ENCODE results near the gene MYO7B. TPM values are rescaled to one million over a fixed set of nuclear protein-coding genes. Genes with fewer than 3 reads are reported as not detected.

MYO7B gene
- total RNA-seq, 6 experiments from 2014 or later, result 0.74 to 1.3 (median 0.98) TPM

DNA sequence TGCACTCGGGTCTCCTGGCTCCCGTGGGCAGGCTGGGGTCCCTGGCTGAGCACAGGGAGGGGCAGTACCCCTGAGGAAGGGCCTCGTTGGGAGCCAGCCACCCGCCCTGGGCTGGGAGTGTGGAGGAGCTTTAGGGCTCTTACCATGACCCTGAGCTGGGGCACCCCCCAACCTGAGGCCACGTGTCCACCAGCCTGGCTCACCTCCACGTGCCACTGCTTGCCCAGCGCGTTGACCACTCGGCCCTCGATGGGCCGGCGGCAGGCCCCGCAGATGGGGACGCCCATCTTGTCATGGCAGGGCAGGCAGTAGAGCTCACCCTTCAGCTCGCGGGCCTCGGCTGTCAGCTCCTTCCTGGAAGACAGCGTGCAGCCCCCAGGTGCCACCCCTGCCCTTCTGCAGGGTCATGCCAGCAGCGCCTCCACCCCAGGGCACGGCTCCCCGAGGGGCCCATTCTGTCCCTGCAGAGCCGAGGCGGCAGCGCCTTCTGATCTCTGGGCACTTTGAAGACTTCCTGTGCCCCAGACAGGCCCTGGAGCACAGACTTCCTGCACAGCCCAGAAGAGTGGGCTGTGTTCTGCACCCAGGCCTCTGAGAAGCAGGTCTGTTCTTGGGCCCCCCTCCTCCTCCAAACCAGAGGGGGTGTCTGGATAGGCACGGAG is 106.5 kb downstream of the MYO7B start:
- Mint-ChIP-seq H3K4me3 (no peak overlapping the region), H3K27ac (no peak overlapping the region), H3K4me1 (ENCODE audit: low read depth) (peaks cover 16% of the 10 kb centered on the region), H3K9me3 (no peaks in the 10 kb centered on the region), H3K27me3 (ENCODE audit: insufficient read depth) (peaks cover 2% of the 10 kb centered on the region), H3K36me3 (ENCODE audit: low read depth) (no peaks in the 10 kb centered on the region)
- TF ChIP-seq, protein P1, sequence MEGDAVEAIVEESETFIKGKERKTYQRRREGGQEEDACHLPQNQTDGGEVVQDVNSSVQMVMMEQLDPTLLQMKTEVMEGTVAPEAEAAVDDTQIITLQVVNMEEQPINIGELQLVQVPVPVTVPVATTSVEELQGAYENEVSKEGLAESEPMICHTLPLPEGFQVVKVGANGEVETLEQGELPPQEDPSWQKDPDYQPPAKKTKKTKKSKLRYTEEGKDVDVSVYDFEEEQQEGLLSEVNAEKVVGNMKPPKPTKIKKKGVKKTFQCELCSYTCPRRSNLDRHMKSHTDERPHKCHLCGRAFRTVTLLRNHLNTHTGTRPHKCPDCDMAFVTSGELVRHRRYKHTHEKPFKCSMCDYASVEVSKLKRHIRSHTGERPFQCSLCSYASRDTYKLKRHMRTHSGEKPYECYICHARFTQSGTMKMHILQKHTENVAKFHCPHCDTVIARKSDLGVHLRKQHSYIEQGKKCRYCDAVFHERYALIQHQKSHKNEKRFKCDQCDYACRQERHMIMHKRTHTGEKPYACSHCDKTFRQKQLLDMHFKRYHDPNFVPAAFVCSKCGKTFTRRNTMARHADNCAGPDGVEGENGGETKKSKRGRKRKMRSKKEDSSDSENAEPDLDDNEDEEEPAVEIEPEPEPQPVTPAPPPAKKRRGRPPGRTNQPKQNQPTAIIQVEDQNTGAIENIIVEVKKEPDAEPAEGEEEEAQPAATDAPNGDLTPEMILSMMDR (IDR thresholded peaks at IDR 0.05), result no peak
- DNase-seq, result no peak

GRCh38 chr2:127642706-127643438 is 107.4 kb downstream of the MYO7B start:
- DNase-seq, result no peak
- H3K36me3 Mint-ChIP-seq (ENCODE audit: low read depth), result no peaks in the 10 kb centered on the region
- H3K27me3 Mint-ChIP-seq (ENCODE audit: insufficient read depth), result peaks cover 2% of the 10 kb centered on the region
- H3K4me1 Mint-ChIP-seq (ENCODE audit: low read depth), result peaks cover 21% of the 10 kb centered on the region
- no peak overlapping the region for H3K4me3 Mint-ChIP-seq
- peak overlapping the region; percentile 21; the same call in 1 of the 2 replicates for H3K27ac Mint-ChIP-seq
- H3K9me3 Mint-ChIP-seq, result no peaks in the 10 kb centered on the region
- TF ChIP-seq, protein P1 (IDR thresholded peaks at IDR 0.05), result no peak

DNA sequence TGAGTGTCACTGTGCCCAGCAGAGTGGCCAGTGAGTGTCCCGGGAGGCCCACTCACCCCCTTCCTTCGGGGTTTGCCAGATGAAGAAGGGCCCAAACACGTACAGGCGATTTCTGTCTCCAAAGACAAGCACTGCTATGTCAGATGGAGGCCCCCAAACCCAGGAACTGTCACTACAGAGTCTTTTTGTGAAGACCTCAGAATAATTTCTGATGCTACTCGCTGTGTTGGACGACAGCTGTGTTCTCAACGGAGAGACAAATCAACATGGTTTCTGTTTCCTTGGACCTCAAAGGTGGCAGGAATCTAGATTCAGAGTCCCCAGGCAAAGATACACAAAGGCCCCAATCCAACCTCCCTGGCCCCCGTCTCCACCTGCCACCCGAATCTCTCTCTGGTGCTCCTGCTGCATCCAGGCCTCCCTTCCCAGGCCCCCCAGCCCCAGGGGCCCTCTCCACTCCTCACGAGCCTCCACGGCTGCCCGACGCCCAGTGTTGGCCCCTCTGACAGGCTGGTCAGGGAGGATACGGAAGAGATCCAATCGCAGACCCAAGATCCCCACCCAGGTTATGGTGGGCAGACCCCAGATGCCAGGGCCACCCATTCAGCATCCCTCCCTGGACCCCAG is 108.1 kb downstream of the MYO7B start:
- H3K27ac Mint-ChIP-seq, result peak overlapping the region; percentile 21; the same call in 1 of the 2 replicates
- no peak overlapping the region for H3K4me3 Mint-ChIP-seq
- no peaks in the 10 kb centered on the region for H3K9me3 Mint-ChIP-seq
- TF ChIP-seq, protein P1 (IDR thresholded peaks at IDR 0.05), result no peak
- H3K36me3 Mint-ChIP-seq (ENCODE audit: low read depth), result no peaks in the 10 kb centered on the region
- DNase-seq, result no peak
- peaks cover 21% of the 10 kb centered on the region for H3K4me1 Mint-ChIP-seq (ENCODE audit: low read depth)
- H3K27me3 Mint-ChIP-seq (ENCODE audit: insufficient read depth), result peaks cover 2% of the 10 kb centered on the region

- Mint-ChIP-seq H3K9me3 (no peaks in the 10 kb centered on the region), H3K27ac (peak overlapping the region; percentile 13; the same call in 1 of the 2 replicates), H3K36me3 (ENCODE audit: low read depth) (no peaks in the 10 kb centered on the region), H3K27me3 (ENCODE audit: insufficient read depth) (peaks cover 2% of the 10 kb centered on the region), H3K4me3 (no peak overlapping the region), H3K4me1 (ENCODE audit: low read depth) (peaks cover 24% of the 10 kb centered on the region)
- TF ChIP-seq, protein P1 (IDR thresholded peaks at IDR 0.05), result peak; percentile 52
- no peak for DNase-seq
These were observed 108.9 kb downstream of the MYO7B start for GRCh38 chr2:127644066-127645025.

DNA sequence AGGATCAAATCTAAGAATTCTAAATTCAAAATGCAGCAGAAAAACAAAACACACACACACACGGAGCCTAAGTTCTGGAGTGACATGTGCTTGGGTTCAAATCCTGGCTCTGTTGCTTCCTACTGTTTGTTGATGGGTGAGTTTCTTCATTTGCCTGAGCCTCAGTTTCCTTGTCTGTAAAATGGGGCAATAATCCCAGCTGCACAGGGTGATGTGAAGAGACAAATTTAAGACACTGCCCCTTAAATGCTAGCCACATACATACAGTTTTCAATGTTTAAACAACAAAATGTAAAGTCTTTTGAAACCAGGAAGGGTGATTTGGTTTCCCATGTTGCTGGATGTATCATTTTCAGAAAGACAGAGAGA is 109.5 kb downstream of the MYO7B start:
- peaks cover 2% of the 10 kb centered on the region for H3K27me3 Mint-ChIP-seq (ENCODE audit: insufficient read depth)
- no peak for DNase-seq
- 0 out of 2 replicates have a peak overlapping the region, but pooled peaks have one; percentile 13 for H3K27ac Mint-ChIP-seq
- no peak overlapping the region for H3K4me3 Mint-ChIP-seq
- H3K9me3 Mint-ChIP-seq, result no peaks in the 10 kb centered on the region
- H3K36me3 Mint-ChIP-seq (ENCODE audit: low read depth), result no peaks in the 10 kb centered on the region
- TF ChIP-seq, protein P1 (IDR thresholded peaks at IDR 0.05), result no peak
- peaks cover 29% of the 10 kb centered on the region for H3K4me1 Mint-ChIP-seq (ENCODE audit: low read depth)

All from HFFc6 (cell line).